GM12891 (cell line): Measurements from ENCODE around the gene PMPCA.

Experiments used
- POLR2A ChIP-seq: IDR thresholded peaks from 2 replicates; pipeline ENCODE4 v1.6.1; 2011; ENCODE audit warnings: low read depth, low read length, control low read depth
- POLR2AphosphoS5 ChIP-seq: IDR thresholded peaks from 2 replicates; pipeline ENCODE4 v1.6.1; 2011; ENCODE audit warnings: low read depth, low read length, control low read depth

DNA sequence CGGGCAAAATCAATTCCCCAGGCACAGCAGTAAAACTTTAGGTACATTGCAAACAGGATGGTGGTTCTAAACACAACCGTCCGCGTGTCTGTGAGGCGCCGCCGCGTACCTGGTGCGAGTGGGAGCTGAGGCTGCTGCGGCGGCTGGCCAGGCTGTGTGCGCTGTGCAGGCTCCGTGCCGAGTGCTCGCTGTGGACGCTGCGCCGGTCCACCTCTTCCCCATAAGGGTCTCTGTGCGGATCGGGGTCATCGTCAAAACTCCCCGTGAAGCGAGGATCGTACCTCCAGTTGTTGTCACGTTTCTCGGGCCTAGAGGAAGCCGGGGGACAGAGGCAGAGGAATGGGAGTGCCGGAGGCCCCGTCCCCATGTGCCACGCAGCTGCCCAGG is 55.7 kb downstream of the PMPCA start:
- no peak for TF ChIP-seq POLR2A
- TF ChIP-seq POLR2AphosphoS5, result no peak
